Ascending aorta (tissue), 2 donors: Measurements from ENCODE around the gene CARD10. TPM values are rescaled to one million over a fixed set of nuclear protein-coding genes. Genes with fewer than 3 reads are reported as not detected.

Experiments used
- DNase-seq, 2 donors: peaks; one replicate each; pipeline ENCODE4 v3.0.0-alpha.2; 2019; ENCODE audit warnings: low spot score in 2 of 2
- H3K27ac ChIP-seq, 2 donors: fragments of 200-600 bp; sonication (generic); one replicate each; pipeline ENCODE4 v1.5.1; 2016 to 2017; ENCODE audit warnings: mild to moderate bottlenecking in 1 of 2
- H3K27me3 ChIP-seq: fragments of 200-600 bp; sonication (generic); one replicate; pipeline ENCODE4 v1.5.1; 2017
- H3K36me3 ChIP-seq, 2 donors: fragments of 200-600 bp; sonication (generic); one replicate each; pipeline ENCODE4 v1.5.1; 2016
- H3K4me1 ChIP-seq, 2 donors: fragments of 200-600 bp; sonication (generic); one replicate each; pipeline ENCODE4 v1.5.1; 2016 to 2017; ENCODE audit warnings: mild to moderate bottlenecking in 1 of 2
- H3K4me3 ChIP-seq, 2 donors: fragments of 200-600 bp; sonication (generic); one replicate each; pipeline ENCODE4 v1.5.1; 2016 to 2017; ENCODE audit warnings: mild to moderate bottlenecking in 1 of 2
- H3K9me3 ChIP-seq, 2 donors: fragments of 200-600 bp; sonication (generic); one replicate each; pipeline ENCODE4 v1.5.1; 2016
- CTCF ChIP-seq, 3 experiments: fragments of 200-600 bp in 2 of 3; fragments of 450-650 bp in 1 of 3; sonication (generic) in 2 of 3; IDR thresholded peaks; one replicate each; pipeline ENCODE4 v1.5.1; 2016 to 2019; ENCODE audit warnings: antibody characterized with exemption in 3 of 3, mild to moderate bottlenecking in 1 of 3, moderate library complexity in 1 of 3
- intact Hi-C: fragments of 100-400 bp; cut with DNase I; formaldehyde crosslinking; loops from one replicate; pipeline ENCODE4 v1.15.1; 2023
- total RNA-seq: library from RNA; depleted of rRNA; stranded (reverse); fragments of >200 nt; gene quantifications from one replicate; pipeline ENCODE4 v1.1.0, GENCODE V29; 2016

The CARD10 gene
- total RNA-seq, 1 donor from 2014 or later = 21.0 TPM

DNA sequence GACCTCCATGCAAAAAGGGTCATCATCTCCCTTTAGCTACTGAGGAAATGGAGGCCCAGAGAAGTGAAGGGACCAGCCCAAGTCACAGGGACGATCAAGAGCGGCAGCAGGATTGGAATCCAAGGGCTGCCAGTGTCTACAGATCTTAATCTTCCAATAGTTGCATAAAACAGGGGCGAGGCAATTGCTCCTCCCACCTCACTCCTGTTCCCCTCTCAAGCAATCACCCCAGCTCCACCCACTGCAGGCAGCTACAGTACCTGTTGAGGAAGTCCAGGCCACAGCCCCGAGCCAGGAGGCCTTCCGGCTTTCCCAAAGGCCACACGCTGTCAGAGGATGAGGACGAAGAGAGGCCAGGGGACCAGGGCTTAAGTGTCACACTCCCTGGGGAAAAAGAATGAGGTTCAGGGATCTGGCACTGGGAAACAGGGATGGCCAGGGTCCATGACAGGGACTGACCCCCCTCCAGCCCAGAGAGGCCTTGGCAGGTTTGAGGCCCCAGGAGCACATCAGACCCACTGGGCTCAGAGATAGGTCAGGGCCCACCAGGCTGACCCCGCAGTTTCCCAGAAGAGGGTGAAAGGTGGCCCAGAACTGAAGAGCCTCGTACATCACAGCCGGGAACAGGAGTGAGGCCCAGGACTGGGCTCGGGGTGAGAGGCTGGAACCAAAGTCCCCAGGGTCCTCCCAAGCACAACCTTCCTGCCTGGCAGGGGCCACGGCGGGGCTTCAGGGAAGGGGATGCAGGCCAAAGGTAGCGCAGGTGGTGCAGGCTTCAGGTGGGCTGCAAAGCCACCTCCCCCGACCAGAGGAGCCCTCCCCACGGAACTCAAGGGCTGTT is 16.7 kb downstream of the CARD10 start:
- no peak for DNase-seq
- Histone ChIP-seq H3K27me3 (no peaks in the 10 kb centered on the region), H3K4me3 (no peak overlapping the region), H3K9me3 (no peaks in the 10 kb centered on the region), H3K27ac (no peak overlapping the region), H3K36me3 (no peaks in the 10 kb centered on the region), H3K4me1 (peaks cover 9 to 12% of the 10 kb centered on the region in 2 donors)
- no peak for TF ChIP-seq CTCF (IDR thresholded peaks at IDR 0.05)
- intact Hi-C loops = no loop called here

DNA sequence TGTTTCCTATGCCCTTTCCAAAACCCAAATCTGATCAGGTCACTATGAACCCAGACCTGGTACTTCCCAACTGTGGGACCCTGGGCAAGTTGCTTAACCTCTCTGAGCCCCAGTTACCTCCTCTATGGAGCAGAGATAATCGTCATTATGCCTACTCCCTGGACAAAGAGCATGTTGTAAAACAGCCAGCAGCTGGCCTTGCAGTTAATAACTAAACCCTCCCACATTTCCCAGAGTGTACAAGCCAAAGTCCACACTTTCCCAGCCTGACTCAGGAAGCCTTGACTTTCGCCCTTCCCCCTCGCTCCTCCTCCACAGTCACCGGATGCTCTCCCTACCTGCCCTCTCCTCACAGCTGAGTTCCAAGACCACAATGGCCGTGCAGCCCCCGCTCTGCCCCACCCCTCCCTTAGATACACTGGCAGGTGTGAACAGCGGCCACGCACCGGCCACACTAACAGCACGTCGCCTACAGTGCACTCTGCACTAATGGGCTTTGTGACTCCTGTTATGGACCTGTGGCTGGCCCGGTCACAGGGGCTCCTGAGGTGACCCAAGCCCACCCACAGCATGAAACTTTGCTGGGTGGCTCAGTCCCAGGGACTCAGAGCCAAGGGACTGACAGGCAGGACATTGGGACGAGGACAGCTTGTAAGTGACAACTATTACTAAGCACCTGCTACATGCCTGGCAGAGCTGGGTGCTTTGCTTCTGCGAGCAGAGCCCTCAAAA is 17.4 kb downstream of the CARD10 start:
- Histone ChIP-seq H3K27ac (no peak overlapping the region), H3K4me1 (peaks cover 9 to 12% of the 10 kb centered on the region in 2 donors), H3K36me3 (no peaks in the 10 kb centered on the region), H3K4me3 (no peak overlapping the region), H3K9me3 (no peaks in the 10 kb centered on the region), H3K27me3 (no peaks in the 10 kb centered on the region)
- intact Hi-C loops = no loop called here
- TF ChIP-seq CTCF (IDR thresholded peaks at IDR 0.05) = no peak
- DNase-seq = no peak

DNA sequence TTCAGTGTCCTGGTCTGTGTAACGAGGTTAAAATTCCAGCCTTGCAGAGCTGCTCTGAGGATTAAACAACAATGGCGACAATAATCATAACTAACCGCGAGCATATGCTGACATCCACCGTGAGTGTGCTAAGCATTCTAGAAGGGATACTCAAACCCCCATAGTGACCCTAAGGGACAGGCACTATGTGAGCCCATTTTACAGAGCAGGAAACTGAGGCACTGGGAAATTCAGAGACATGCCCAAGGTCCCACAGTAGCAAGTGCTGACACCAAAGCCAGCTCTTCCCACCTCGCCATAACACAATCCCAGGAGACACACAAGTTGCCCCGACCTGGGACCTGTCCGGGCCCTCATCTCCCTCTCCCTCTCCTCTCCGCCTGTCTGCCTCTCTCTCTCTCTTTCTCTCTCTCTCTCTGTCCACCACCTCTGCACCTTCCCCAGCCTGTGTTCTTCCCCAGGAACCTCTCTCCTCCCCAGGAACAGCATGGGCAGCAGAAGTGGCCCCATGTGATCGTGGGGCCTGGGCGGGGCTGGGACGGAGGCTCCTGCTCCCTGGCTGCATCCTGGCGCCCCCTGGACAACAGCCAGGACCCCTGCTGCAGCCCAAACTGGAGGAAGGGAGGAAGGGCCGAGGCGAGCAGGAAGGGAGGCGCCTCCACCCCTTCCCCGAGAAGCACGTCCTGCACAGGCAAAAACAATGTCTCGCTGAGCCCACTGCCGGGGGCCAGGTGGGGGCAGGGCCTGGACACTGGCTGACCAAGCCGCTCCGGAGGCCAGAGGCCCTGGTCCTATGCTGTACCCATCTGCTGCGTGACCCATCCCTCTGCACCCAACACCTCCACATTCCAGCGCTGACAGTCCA is 18.2 kb downstream of the CARD10 start:
- Histone ChIP-seq H3K4me1 (peaks cover 9 to 12% of the 10 kb centered on the region in 2 donors), H3K27me3 (no peaks in the 10 kb centered on the region), H3K36me3 (no peaks in the 10 kb centered on the region), H3K27ac (no peak overlapping the region), H3K4me3 (no peak overlapping the region), H3K9me3 (no peaks in the 10 kb centered on the region)
- TF ChIP-seq CTCF (IDR thresholded peaks at IDR 0.05) = no peak
- no peak for DNase-seq
- intact Hi-C loops = no loop called here

GRCh38 chr22:37499789-37500540 is 19.2 kb downstream of the CARD10 start:
- TF ChIP-seq CTCF (IDR thresholded peaks at IDR 0.05) = no peak
- Histone ChIP-seq H3K4me3 (no peak overlapping the region), H3K4me1 (peaks cover 9 to 12% of the 10 kb centered on the region in 2 donors), H3K27me3 (no peaks in the 10 kb centered on the region), H3K9me3 (no peaks in the 10 kb centered on the region), H3K36me3 (no peaks in the 10 kb centered on the region), H3K27ac (no peak overlapping the region)
- intact Hi-C loops = no loop called here
- no peak for DNase-seq
